K562 (cell line): ENCODE data around the gene UNC13A. TPM values are rescaled to one million over a fixed set of nuclear protein-coding genes. Genes with fewer than 3 reads are reported as not detected.
A peak's percentile ranks its signal among the peaks of the same experiment; 100 is the strongest.

Experiments
- BCOR ChIP-seq: fragments of 450-650 bp; IDR thresholded peaks from 2 replicates; pipeline ENCODE4 v1.6.1; 2016
- ETV6 ChIP-seq, 3 experiments: fragments of 150-350 bp in 1 of 3; sonication (generic) in 1 of 3; formaldehyde crosslinking in 1 of 3; IDR thresholded peaks; 2 replicates each; pipeline versions ENCODE4 v1.6.1 to v1.8.0; 2014 to 2022; ENCODE audit warnings: borderline replicate concordance in 2 of 3, low read depth in 2 of 3, antibody characterized with exemption in 1 of 3, low read length in 1 of 3, mild to moderate bottlenecking in 1 of 3, missing genetic modification reagents in 1 of 3
- FOXM1 ChIP-seq, 2 experiments: fragments of 450-650 bp in 1 of 2; sonication (generic) in 1 of 2; formaldehyde crosslinking in 1 of 2; IDR thresholded peaks; 2 replicates each; pipeline versions ENCODE4 v1.6.1 to v1.9.0; 2017 to 2022; ENCODE audit warnings: low read depth in 2 of 2, mild to moderate bottlenecking in 2 of 2, missing genetic modification reagents in 1 of 2, moderate library complexity in 1 of 2
- FOXP1 ChIP-seq: sonication (generic); formaldehyde crosslinking; IDR thresholded peaks from 2 replicates; pipeline ENCODE4 v1.8.0; 2022; ENCODE audit warnings: mild to moderate bottlenecking, missing genetic modification reagents
- NFYB ChIP-seq: IDR thresholded peaks from 2 replicates; pipeline ENCODE4 v1.6.1; 2011; ENCODE audit warnings: mild to moderate bottlenecking, moderate library complexity; ENCODE audit not compliant: insufficient read length; ENCODE audit errors: extremely low read depth
- POLR2H ChIP-seq: IDR thresholded peaks from 2 replicates; pipeline ENCODE4 v1.6.1; 2016; ENCODE audit warnings: missing genetic modification characterization, low read depth, mild to moderate bottlenecking, control low read depth, missing compliant biosample characterization, moderate library complexity
- RB1 ChIP-seq: fragments of 450-650 bp; IDR thresholded peaks from 2 replicates; pipeline ENCODE4 v1.6.1; 2017; ENCODE audit warnings: low read depth, mild to moderate bottlenecking
- RBBP5 ChIP-seq: fragments of 200-600 bp; sonication (generic); IDR thresholded peaks from 2 replicates; pipeline ENCODE4 v1.6.1; 2012; ENCODE audit warnings: borderline replicate concordance, mild to moderate bottlenecking, low read length, control low read depth, inconsistent platforms; ENCODE audit not compliant: insufficient read depth, poor library complexity, severe bottlenecking
- RBM39 ChIP-seq: fragments of 200-400 bp; formaldehyde crosslinking; optimal IDR thresholded peaks from 2 replicates; pipeline ENCODE3; 2018; ENCODE audit warnings: low read depth, low read length
- SUPT5H ChIP-seq: fragments of 450-650 bp; IDR thresholded peaks from 2 replicates; pipeline ENCODE4 v1.6.1; 2016
- TCF7 ChIP-seq: sonication (generic); IDR thresholded peaks from 2 replicates; pipeline ENCODE4 v1.6.1; 2016; ENCODE audit warnings: antibody characterized with exemption, borderline replicate concordance
- ZFX ChIP-seq: sonication (generic); formaldehyde crosslinking; IDR thresholded peaks from 2 replicates; pipeline ENCODE4 v1.8.0; 2022; ENCODE audit warnings: mild to moderate bottlenecking, missing genetic modification reagents, moderate library complexity
- ZNF274 ChIP-seq: IDR thresholded peaks from 2 replicates; pipeline ENCODE4 v1.6.1; 2011; ENCODE audit warnings: low read depth, mild to moderate bottlenecking, low read length, moderate library complexity, borderline replicate concordance
- ZNF507 ChIP-seq: conservative IDR thresholded peaks from 2 replicates; pipeline ENCODE4 v1.6.1; 2017; ENCODE audit warnings: missing genetic modification characterization, missing compliant biosample characterization
- ZNF583 ChIP-seq: fragments of 250-450 bp; sonication (Bioruptor Pico); IDR thresholded peaks from 2 replicates; pipeline ENCODE4 v1.4.0; 2020
- polyA plus RNA-seq, 8 experiments: library from polyadenylated mRNA; depleted of rRNA in 4 of 8; stranded (reverse) in 5 of 8; unstranded in 3 of 8; fragments of >200 nt; fragmentation: Nextera tagmentation in 2 of 8; fragmentation: Illumina TruSeq in 1 of 8; extraction: Ambion mirVana in 2 of 8; extraction: Trizol in 1 of 8; gene quantifications; 2 replicates each; pipeline versions ENCODE4 v1.2.1 to v1.2.3, GENCODE V29; 2011 to 2014; ENCODE audit warnings: inconsistent platforms in 1 of 8, missing spikeins in 1 of 8
- total RNA-seq, 7 experiments: library from RNA; depleted of rRNA in 6 of 7; stranded (reverse); fragments of >200 nt in 6 of 7; fragmentation: Illumina TruSeq in 2 of 7; extraction: Trizol in 2 of 7; gene quantifications; 2 replicates each; pipeline versions ENCODE4 v1.2.1 to v1.2.3, GENCODE V29; 2011 to 2021; ENCODE audit warnings: low replicate concordance in 1 of 7
- TF ChIP-seq, protein P1 (sequence below): fragments of 450-650 bp; formaldehyde crosslinking; IDR thresholded peaks from 2 replicates; pipeline ENCODE4 v1.4.0; 2020; ENCODE audit warnings: mild to moderate bottlenecking, moderate library complexity
- TF ChIP-seq, protein P2 (sequence below): fragments of 150-350 bp; conservative IDR thresholded peaks from 2 replicates; pipeline ENCODE4 v1.6.1; 2014; ENCODE audit warnings: low read length
- TF ChIP-seq, protein P3 (sequence below): sonication (generic); formaldehyde crosslinking; IDR thresholded peaks from 2 replicates; pipeline ENCODE4 v1.9.0; 2022; ENCODE audit warnings: mild to moderate bottlenecking, missing genetic modification reagents
- TF ChIP-seq, protein P4 (sequence below): fragments of 250-450 bp; sonication (Bioruptor Pico); IDR thresholded peaks from 2 replicates; pipeline ENCODE4 v1.5.1; 2021; ENCODE audit warnings: mild to moderate bottlenecking

UNC13A gene
- total and polyA plus RNA-seq, 9 of the 15 experiments (the other 6 are each of a cell fraction or from before 2014, with no cell fraction given) = 0.03 to 1.0 (median 0.25) TPM

DNA sequence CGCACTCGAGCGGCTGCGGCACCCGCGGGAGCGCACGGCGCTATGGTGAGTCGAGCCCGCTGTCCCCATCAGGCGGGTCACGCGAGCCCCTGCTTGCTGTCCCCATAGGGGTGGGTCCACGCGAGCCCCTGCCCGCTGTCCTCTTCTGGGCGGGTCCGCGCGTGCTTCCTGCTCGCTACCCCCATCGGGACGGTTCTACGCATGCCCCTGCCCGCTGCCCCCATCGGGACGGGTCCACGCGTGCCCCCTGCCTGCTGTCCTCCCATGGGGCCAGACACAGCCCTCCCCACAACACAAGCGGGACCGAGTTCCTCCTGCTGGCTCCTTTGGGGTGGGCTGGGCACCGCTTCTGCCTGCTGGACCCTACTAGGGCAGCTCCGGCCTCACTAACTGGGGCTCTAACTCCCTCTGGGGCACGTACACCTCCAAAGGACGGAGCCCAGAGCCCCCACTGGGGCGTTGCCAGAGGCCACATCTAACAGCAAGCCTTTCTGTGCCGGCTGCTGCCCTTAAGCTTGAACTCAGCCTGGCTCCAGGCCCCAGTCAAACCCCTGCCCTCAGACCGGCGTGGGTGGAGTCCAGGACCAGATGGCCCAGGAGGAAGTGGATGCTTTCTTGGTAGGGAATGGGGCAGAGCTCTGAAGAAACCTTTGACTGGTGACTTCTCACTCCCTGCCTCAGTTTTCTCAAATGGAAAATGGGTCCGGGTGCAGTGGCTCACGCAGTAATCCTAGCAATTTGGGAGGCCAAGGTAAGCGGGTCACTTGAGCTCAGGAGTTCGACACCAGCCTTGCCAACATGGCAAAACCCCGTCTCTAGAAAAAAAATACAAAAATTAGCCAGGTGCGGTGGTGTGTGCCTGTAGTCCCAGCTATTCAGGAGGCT is 132.0 kb downstream of the UNC13A start (continued):
- TF ChIP-seq, protein P1, sequence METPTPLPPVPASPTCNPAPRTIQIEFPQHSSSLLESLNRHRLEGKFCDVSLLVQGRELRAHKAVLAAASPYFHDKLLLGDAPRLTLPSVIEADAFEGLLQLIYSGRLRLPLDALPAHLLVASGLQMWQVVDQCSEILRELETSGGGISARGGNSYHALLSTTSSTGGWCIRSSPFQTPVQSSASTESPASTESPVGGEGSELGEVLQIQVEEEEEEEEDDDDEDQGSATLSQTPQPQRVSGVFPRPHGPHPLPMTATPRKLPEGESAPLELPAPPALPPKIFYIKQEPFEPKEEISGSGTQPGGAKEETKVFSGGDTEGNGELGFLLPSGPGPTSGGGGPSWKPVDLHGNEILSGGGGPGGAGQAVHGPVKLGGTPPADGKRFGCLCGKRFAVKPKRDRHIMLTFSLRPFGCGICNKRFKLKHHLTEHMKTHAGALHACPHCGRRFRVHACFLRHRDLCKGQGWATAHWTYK = 0 out of 2 replicates have a peak, but pooled peaks have one; percentile 48
- TF ChIP-seq RBM39 = no peak
- no peak for TF ChIP-seq ZNF507 (tag)
- peak; percentile 54; the same call in 1 of the 2 replicates for TF ChIP-seq TCF7
- no peak for TF ChIP-seq POLR2H (tag)
- TF ChIP-seq, protein P2, sequence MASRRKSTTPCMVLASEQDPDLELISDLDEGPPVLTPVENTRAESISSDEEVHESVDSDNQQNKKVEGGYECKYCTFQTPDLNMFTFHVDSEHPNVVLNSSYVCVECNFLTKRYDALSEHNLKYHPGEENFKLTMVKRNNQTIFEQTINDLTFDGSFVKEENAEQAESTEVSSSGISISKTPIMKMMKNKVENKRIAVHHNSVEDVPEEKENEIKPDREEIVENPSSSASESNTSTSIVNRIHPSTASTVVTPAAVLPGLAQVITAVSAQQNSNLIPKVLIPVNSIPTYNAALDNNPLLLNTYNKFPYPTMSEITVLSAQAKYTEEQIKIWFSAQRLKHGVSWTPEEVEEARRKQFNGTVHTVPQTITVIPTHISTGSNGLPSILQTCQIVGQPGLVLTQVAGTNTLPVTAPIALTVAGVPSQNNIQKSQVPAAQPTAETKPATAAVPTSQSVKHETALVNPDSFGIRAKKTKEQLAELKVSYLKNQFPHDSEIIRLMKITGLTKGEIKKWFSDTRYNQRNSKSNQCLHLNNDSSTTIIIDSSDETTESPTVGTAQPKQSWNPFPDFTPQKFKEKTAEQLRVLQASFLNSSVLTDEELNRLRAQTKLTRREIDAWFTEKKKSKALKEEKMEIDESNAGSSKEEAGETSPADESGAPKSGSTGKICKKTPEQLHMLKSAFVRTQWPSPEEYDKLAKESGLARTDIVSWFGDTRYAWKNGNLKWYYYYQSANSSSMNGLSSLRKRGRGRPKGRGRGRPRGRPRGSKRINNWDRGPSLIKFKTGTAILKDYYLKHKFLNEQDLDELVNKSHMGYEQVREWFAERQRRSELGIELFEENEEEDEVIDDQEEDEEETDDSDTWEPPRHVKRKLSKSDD = no peak
- no peak for TF ChIP-seq ZNF274
- no peak for TF ChIP-seq FOXM1 (IDR thresholded peaks at IDR 0.05; ENCODE audit: low read depth)
- no peak for TF ChIP-seq FOXM1 (CRISPR knock-in tag; IDR thresholded peaks at IDR 0.05; ENCODE audit: low read depth)
- peak; percentile 35 for TF ChIP-seq ZFX (CRISPR knock-in tag)
- no peak for TF ChIP-seq NFYB
- TF ChIP-seq, protein P3, sequence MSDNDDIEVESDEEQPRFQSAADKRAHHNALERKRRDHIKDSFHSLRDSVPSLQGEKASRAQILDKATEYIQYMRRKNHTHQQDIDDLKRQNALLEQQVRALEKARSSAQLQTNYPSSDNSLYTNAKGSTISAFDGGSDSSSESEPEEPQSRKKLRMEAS (CRISPR knock-in tag) = peak; percentile 68
- TF ChIP-seq, protein P4, sequence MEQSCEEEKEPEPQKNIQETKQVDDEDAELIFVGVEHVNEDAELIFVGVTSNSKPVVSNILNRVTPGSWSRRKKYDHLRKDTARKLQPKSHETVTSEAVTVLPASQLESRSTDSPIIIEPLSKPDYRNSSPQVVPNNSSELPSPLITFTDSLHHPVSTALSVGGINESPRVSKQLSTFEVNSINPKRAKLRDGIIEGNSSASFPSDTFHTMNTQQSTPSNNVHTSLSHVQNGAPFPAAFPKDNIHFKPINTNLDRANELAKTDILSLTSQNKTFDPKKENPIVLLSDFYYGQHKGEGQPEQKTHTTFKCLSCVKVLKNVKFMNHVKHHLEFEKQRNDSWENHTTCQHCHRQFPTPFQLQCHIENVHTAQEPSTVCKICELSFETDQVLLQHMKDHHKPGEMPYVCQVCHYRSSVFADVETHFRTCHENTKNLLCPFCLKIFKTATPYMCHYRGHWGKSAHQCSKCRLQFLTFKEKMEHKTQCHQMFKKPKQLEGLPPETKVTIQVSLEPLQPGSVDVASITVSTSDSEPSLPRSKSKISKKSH (CRISPR knock-in tag) = no peak
- no peak for TF ChIP-seq ZNF583 (CRISPR knock-in tag)
- no peak for TF ChIP-seq ETV6 (IDR thresholded peaks at IDR 0.05; ENCODE audit: borderline replicate concordance in 1 of 2, low read depth in 2 of 2, low read length in 1 of 2)
- TF ChIP-seq ETV6 (CRISPR knock-in tag; IDR thresholded peaks at IDR 0.05; ENCODE audit: borderline replicate concordance) = 0 out of 2 replicates have a peak, but pooled peaks have one; percentile 35
- TF ChIP-seq FOXP1 (CRISPR knock-in tag) = 0 out of 2 replicates have a peak, but pooled peaks have one; percentile 51
- peak; percentile 50 for TF ChIP-seq SUPT5H
- peak; percentile 69; the same call in 1 of the 2 replicates for TF ChIP-seq BCOR
- TF ChIP-seq RBBP5 = peak; percentile 75
- TF ChIP-seq RB1 = 0 out of 2 replicates have a peak, but pooled peaks have one; percentile 8
